Measurements from ENCODE around the gene PARVB. TPM values are rescaled to one million over a fixed set of nuclear protein-coding genes. Genes with fewer than 3 reads are reported as not detected.

Gene PARVB
- total and polyA plus RNA-seq, 10 of the 15 experiments (the other 5 are each of a cell fraction or from before 2014, with no cell fraction given) = 5.2 to 264 (median 76.0) TPM

DNA sequence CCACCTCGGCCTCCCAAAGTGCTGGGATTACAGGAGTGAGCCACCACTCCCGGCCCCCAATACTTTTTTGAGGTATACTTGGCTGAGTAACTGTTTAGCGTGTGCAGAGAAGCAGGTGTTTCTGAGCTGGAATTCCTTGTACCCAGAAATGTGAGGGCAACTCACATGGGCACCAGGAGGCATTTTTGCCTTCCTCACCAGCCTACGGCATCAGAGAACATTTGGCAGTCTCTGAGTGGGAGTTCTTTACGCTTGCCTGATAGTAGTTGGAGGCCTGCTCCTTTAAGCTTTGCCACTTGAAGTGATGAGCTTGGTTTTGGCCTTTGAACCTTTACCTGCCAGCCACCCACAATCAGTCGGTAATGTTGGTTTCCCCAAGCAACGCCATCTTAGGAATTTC lies 9.2 kb downstream of the PARVB start:
- POLR2A ChIA-PET = interaction anchor here (1.7 kb wide), 1 partner anchor 14 kb away, joined by 4 read pairs; no protein-coding TSS in a partner anchor
- H3K4me1 ChIP-seq (ENCODE audit: control insufficient read depth, insufficient read depth, low read length) = peaks cover 18% of the 10 kb centered on the region
- 96% methylated on average over 7 of the region's 7 CpGs for WGBS (ENCODE audit: insufficient coverage, insufficient replicate concordance, low lambda C conversion rate, missing lambda C conversion rate)
- H3K36me3 ChIP-seq (ENCODE audit: control insufficient read depth in 2 of 2, insufficient read depth in 2 of 2, low read length in 1 of 2) = peaks cover 5 to 30% of the 10 kb centered on the region in 2 experiments
- no peak overlapping the region for H3K9ac ChIP-seq (ENCODE audit: control insufficient read depth, insufficient read depth, low read length)
- DNase-seq (ENCODE audit: low read depth, low spot score) = no peak
- no peaks in the 10 kb centered on the region; the same call in 2 of the 3 replicates for H3K9me3 ChIP-seq (replicated peaks; ENCODE audit: control insufficient read depth, insufficient read depth, low read length)
- CTCF ChIA-PET = interaction anchor here (1.1 to 2.9 kb wide), 5 partner anchors 10 to 53 kb away, joined by 3 to 12 read pairs (median 8); partner anchors contain the start of gene PARVB
- H3K27ac ChIP-seq (ENCODE audit: control insufficient read depth, insufficient read depth) = no peak overlapping the region
- FAIRE-seq = no peak
- BruUV-seq (replicated peaks) = no TSS peak
- no peak for ATAC-seq
- no peak overlapping the region for H3K4me2 ChIP-seq (ENCODE audit: control insufficient read depth, insufficient read depth)
- RAD21 ChIA-PET (ENCODE audit: unreplicated experiment) = no interaction called here
- in situ Hi-C loops (cut with MboI) (loop anchor here (10.0 to 25.0 kb wide), 2 partner anchors 1108 to 1371 kb away; no protein-coding TSS in a partner anchor), intact Hi-C loops (cut with micrococcal nuclease; ENCODE audit: unreplicated experiment) (no loop called here)
- H3K27me3 ChIP-seq (replicated peaks in 1 of 2; ENCODE audit: control insufficient read depth in 2 of 2, insufficient read depth in 2 of 2, low read length in 1 of 2) = no peaks in the 10 kb centered on the region
- H4K20me1 ChIP-seq (ENCODE audit: control insufficient read depth, insufficient read depth) = 0 out of 2 replicates have a peak, but pooled peaks cover 2% of the 10 kb centered on the region
- SMC1A ChIA-PET (ENCODE audit: uncharacterized antibody, unreplicated experiment) = interaction anchor here (0.6 to 1.1 kb wide), 3 partner anchors 9 to 52 kb away, joined by 3 to 5 read pairs (median 4); partner anchors contain the start of gene PARVB
- H3K79me2 ChIP-seq (ENCODE audit: control insufficient read depth, insufficient read depth, low read length) = peaks cover 89% of the 10 kb centered on the region
- no peak overlapping the region for H3K4me3 ChIP-seq
- no peak overlapping the region for H2AFZ ChIP-seq (ENCODE audit: control insufficient read depth, low read depth, low read length)
- TF ChIP-seq, protein P1, sequence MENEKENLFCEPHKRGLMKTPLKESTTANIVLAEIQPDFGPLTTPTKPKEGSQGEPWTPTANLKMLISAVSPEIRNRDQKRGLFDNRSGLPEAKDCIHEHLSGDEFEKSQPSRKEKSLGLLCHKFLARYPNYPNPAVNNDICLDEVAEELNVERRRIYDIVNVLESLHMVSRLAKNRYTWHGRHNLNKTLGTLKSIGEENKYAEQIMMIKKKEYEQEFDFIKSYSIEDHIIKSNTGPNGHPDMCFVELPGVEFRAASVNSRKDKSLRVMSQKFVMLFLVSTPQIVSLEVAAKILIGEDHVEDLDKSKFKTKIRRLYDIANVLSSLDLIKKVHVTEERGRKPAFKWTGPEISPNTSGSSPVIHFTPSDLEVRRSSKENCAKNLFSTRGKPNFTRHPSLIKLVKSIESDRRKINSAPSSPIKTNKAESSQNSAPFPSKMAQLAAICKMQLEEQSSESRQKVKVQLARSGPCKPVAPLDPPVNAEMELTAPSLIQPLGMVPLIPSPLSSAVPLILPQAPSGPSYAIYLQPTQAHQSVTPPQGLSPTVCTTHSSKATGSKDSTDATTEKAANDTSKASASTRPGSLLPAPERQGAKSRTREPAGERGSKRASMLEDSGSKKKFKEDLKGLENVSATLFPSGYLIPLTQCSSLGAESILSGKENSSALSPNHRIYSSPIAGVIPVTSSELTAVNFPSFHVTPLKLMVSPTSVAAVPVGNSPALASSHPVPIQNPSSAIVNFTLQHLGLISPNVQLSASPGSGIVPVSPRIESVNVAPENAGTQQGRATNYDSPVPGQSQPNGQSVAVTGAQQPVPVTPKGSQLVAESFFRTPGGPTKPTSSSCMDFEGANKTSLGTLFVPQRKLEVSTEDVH (IDR thresholded peaks at IDR 0.05; ENCODE audit: low read depth, partially characterized antibody) = no peak
- no peak for TF ChIP-seq SMC3 (IDR thresholded peaks at IDR 0.05; ENCODE audit: borderline replicate concordance, low read length)
- TF ChIP-seq, protein P2, sequence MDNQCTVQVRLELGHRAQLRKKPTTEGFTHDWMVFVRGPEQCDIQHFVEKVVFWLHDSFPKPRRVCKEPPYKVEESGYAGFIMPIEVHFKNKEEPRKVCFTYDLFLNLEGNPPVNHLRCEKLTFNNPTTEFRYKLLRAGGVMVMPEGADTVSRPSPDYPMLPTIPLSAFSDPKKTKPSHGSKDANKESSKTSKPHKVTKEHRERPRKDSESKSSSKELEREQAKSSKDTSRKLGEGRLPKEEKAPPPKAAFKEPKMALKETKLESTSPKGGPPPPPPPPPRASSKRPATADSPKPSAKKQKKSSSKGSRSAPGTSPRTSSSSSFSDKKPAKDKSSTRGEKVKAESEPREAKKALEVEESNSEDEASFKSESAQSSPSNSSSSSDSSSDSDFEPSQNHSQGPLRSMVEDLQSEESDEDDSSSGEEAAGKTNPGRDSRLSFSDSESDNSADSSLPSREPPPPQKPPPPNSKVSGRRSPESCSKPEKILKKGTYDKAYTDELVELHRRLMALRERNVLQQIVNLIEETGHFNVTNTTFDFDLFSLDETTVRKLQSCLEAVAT (IDR thresholded peaks at IDR 0.05) = no peak
- no peak for TF ChIP-seq ASH2L (IDR thresholded peaks at IDR 0.05; ENCODE audit: borderline replicate concordance, low read depth)
- TF ChIP-seq, protein P3, sequence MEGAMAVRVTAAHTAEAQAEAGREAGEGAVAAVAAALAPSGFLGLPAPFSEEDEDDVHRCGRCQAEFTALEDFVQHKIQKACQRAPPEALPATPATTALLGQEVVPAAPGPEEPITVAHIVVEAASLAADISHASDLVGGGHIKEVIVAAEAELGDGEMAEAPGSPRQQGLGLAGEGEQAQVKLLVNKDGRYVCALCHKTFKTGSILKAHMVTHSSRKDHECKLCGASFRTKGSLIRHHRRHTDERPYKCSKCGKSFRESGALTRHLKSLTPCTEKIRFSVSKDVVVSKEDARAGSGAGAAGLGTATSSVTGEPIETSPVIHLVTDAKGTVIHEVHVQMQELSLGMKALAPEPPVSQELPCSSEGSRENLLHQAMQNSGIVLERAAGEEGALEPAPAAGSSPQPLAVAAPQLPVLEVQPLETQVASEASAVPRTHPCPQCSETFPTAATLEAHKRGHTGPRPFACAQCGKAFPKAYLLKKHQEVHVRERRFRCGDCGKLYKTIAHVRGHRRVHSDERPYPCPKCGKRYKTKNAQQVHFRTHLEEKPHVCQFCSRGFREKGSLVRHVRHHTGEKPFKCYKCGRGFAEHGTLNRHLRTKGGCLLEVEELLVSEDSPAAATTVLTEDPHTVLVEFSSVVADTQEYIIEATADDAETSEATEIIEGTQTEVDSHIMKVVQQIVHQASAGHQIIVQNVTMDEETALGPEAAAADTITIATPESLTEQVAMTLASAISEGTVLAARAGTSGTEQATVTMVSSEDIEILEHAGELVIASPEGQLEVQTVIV (IDR thresholded peaks at IDR 0.05; ENCODE audit: borderline replicate concordance, partially characterized antibody) = no peak
- no peak for TF ChIP-seq SUPT20H (IDR thresholded peaks at IDR 0.05; ENCODE audit: borderline replicate concordance, control insufficient read depth, low read depth, low read length)
- no peak for TF ChIP-seq MXI1 (IDR thresholded peaks at IDR 0.05; ENCODE audit: low read depth, low read length)
- TF ChIP-seq ESRRA (IDR thresholded peaks at IDR 0.05; ENCODE audit: low read length) = no peak
- TF ChIP-seq NRF1 (conservative IDR thresholded peaks at IDR 0.05; ENCODE audit: low read depth, low read length) = no peak
- no peak for TF ChIP-seq IKZF2 (IDR thresholded peaks at IDR 0.05)
- no peak for TF ChIP-seq HCFC1 (IDR thresholded peaks at IDR 0.05; ENCODE audit: low read length)
- no peak for TF ChIP-seq CBX5 (IDR thresholded peaks at IDR 0.05; ENCODE audit: low read depth)
- TF ChIP-seq, protein P4, sequence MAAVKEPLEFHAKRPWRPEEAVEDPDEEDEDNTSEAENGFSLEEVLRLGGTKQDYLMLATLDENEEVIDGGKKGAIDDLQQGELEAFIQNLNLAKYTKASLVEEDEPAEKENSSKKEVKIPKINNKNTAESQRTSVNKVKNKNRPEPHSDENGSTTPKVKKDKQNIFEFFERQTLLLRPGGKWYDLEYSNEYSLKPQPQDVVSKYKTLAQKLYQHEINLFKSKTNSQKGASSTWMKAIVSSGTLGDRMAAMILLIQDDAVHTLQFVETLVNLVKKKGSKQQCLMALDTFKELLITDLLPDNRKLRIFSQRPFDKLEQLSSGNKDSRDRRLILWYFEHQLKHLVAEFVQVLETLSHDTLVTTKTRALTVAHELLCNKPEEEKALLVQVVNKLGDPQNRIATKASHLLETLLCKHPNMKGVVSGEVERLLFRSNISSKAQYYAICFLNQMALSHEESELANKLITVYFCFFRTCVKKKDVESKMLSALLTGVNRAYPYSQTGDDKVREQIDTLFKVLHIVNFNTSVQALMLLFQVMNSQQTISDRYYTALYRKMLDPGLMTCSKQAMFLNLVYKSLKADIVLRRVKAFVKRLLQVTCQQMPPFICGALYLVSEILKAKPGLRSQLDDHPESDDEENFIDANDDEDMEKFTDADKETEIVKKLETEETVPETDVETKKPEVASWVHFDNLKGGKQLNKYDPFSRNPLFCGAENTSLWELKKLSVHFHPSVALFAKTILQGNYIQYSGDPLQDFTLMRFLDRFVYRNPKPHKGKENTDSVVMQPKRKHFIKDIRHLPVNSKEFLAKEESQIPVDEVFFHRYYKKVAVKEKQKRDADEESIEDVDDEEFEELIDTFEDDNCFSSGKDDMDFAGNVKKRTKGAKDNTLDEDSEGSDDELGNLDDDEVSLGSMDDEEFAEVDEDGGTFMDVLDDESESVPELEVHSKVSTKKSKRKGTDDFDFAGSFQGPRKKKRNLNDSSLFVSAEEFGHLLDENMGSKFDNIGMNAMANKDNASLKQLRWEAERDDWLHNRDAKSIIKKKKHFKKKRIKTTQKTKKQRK (IDR thresholded peaks at IDR 0.05; ENCODE audit: low read depth, low read length) = no peak
- no peak for TF ChIP-seq NFIC (IDR thresholded peaks at IDR 0.05; ENCODE audit: low read depth, low read length)

Data from GM12878 (cell line).